Activated CD4-positive, alpha-beta T cell treated with anti-CD3 and anti-CD28 coated beads, Interleukin-2, amount 50 U/mL, for 4 hours (primary cell): ENCODE data around the gene DHCR7.

Experiments used
- DNase-seq, 2 experiments: peaks; one replicate each; pipeline ENCODE4 v3.0.0-alpha.2; 2020

The DHCR7 gene

DNA sequence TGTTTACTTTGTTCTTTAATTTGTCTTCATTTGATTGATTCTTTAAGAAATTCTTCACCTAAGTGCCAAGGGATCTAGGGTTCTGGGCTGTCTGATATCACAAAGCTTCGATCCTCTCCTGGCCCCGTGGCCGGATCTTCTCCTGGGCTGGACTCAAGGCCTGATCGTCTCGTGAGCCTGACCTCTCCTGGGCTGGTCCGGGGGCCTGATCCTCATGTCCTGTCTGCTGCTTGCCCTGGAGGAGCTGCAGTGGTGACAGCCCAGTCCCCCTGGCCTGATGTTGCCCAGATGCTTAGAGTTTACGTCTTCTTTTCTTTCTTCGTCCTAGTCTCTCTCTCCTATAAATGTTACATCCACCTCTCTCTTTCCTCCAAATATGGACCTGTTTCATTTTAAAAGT is 8.1 kb upstream of the DHCR7 start:
- DNase-seq = no peak

DNA sequence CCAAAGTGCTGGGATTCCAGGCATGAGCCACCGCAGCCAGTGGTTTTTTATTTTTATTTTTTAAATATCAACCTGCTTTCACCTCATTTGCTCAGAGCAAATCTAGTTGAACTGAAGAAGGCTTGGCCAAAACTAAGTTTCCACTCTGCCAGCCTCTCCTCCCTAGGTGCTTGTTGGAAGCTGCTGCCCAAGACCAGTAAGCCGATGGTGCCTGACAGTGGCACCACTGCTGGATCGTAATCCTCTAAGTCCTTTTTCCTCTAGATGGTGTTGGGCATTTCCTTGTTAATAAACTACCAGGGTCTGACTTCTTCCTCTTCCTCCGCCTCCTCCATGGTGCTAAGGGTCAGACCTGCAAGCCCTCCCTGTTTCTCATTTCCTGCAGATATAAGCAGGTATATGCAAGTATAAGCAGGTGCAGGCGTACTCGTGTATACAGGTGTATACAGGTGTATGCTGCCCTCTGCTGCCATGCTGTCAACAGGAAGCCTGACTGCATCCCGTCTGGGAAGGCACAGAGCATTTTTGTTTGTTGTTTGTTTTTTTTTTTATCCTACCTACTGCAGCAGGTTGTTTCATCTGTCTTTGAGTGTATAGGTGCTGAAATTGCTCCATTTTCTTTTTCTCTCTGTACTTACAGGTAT is 6.4 kb upstream of the DHCR7 start:
- DNase-seq = peak; percentile 32 to 43

- DNase-seq = no peak
These were observed 5.7 kb upstream of the DHCR7 start for GRCh38 chr11:71453918-71454304.

DNA sequence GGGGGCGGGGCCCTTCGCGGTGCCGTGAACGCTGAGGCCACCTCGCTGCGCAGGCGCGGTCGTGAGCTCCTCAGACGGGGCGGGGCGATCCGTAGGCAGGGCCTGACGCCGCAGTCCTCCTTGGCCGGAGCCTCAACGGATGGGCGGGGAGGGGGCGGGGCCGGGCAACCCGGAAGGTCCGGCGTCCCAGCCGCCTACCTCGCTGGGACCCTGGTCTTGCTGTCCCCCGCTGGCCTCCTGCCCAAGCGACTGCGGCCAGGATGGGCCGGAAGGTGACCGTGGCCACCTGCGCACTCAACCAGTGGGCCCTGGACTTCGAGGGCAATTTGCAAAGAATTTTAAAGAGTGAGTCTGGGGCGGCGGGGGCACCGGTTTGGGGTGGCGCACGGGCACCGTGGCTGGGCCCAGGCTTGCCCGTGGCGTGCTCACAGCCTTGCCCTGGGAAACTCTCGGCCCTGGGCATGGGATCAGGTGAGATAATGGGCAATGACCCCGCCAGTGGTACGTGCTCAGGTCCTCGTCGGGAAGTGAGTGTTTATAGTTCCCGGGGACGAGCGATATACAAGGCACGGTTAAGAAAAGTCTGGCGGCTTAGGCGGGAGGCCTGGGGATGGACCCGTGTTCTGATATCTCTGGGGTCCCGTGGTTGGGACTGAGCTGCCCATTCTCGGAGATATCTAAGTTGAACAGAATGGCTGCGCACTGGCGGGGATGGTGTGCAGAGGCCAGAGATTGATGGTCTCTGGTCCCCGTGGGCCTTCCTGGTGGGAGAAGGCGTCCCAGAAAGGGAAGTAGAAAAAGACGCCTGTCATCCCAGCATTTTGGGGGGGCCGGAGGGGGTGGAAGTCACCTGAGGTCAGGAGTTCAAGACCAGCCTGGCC is 5.1 kb upstream of the DHCR7 start, which contains the start of gene NADSYN1:
Gene NADSYN1 (plus strand): TSS at position 167 of the 881 bp plus-strand sequence. CDS start 94 bp downstream, at position 261.
- DNase-seq = peak; percentile 92 to 93

GRCh38 chr11:71452199-71453036 is 4.2 kb upstream of the DHCR7 start:
- DNase-seq = peak; percentile 22 to 36

DNA sequence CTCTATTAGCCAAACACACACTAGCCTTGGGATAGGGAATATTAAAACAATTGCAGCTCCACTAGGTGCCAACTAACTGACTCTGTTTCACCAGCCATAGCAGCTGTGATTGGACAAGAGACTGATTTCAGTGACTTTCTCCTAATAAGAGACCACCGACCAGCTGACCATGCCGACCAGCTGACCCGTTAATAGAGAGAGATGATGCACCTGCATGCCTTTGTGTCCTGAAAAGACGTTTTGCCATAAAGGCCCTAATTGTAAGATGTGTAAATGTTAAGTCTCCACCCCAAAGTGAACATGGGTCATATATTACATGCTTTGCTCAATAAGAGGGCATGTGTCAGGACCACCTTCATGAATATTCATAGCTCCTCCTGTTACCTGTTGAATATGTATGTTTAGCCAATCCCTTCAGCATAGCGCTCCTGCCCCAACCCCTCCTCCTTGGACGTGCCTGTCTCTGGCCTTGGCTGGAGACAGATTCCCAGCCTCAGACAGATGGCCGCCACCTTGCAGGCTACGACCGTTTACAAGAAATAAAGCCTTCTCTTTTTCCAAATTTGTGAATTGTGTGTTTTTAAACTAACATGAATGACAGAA is 3.5 kb upstream of the DHCR7 start:
- no peak for DNase-seq

GRCh38 chr11:71450939-71451338 is 2.7 kb upstream of the DHCR7 start:
- DNase-seq = no peak

DNA sequence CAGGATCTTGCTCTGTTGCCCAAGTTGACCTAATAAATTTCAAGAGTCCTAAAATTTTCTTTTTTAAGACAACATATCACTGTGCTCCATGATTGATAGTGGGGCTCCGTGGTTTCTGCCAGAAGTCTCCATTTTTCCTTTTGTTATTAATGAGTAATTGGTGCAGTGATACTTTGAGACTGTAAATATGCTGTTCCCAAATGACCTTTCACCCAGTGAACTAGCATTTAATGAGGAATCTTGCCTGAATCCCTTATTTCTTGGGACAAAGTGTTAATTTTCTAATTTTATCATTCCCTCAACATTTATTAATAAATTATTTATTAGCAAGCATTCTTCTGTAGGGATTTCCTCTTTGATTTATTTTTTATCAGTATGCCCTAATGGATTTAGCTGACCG is 2.3 kb upstream of the DHCR7 start:
- no peak for DNase-seq

GRCh38 chr11:71449596-71449995 is 1.4 kb upstream of the DHCR7 start:
- DNase-seq = no peak

DNA sequence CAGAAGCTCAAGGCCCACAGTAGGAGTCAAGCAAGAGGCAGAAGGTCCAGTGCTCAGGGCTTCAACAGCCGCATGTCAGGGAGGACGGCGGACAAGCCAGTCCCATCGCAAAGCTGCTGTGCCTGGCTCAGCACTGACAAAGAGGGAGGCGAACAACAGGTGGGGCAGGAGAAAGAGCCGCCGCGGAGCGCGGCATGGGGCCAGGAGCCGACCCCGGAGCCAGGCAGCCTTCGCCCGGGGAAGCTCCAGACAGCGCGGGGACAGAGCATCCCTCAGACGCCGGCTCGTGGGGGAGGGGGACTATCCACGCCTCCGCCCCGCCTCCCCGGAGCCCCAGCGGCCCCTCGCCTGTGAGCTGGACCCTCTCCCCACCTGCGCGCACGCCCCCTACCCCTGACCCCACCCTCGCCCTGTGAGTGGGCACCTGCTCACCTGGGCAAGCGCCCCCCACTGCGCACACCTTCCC is 369 bp downstream of the DHCR7 start:
- peak in 1 of 2 experiments; percentile 27 for DNase-seq

- DNase-seq = no peak
These were observed 1.1 kb downstream of the DHCR7 start for GRCh38 chr11:71446942-71447688.

GRCh38 chr11:71446150-71446549 is 2.0 kb downstream of the DHCR7 start:
- DNase-seq = no peak

DNA sequence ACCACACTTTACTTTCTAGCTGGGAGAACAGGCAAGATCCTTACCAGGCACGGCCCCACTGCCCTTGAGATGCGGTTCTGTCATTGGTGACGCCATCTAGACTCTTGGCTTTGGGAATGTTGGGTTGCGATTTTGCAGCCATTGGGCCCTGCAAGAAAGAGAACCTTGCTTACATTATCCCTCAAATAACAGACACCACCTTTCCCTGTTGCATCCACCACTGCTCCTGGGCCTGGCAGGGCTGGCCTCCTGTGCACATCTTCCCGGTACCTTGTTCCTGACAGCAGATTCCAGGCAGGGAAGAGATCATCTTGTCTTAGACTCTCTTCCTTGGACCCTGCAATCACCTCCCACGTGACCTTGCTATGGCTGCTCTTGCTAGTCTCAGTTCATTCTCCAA is 3.4 kb downstream of the DHCR7 start:
- no peak for DNase-seq

- DNase-seq = no peak
These were observed 4.3 kb downstream of the DHCR7 start for GRCh38 chr11:71443736-71444445.

DNA sequence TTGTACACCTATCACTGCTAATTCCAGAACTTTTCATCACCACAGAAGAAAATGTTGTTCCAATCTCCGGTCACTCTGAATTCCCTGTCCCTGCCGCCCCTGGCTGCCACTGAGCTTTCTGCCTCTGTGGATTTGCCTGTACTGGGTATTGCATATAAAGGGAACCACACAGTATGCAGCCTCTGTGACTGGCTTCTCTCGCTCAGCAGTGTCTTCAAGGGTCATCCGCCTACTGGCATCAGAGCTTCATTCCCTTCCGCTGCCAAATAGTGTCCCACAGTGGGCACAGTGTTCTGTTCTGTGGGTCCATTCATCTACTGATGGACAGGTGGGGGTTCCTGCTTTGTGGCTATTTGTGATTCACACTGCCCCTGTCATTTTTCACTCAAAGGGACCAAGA is 5.3 kb downstream of the DHCR7 start:
- DNase-seq = no peak

GRCh38 chr11:71442123-71442522 is 6.1 kb downstream of the DHCR7 start:
- no peak for DNase-seq

GRCh38 chr11:71441251-71441650 is 6.9 kb downstream of the DHCR7 start:
- DNase-seq = no peak

DNA sequence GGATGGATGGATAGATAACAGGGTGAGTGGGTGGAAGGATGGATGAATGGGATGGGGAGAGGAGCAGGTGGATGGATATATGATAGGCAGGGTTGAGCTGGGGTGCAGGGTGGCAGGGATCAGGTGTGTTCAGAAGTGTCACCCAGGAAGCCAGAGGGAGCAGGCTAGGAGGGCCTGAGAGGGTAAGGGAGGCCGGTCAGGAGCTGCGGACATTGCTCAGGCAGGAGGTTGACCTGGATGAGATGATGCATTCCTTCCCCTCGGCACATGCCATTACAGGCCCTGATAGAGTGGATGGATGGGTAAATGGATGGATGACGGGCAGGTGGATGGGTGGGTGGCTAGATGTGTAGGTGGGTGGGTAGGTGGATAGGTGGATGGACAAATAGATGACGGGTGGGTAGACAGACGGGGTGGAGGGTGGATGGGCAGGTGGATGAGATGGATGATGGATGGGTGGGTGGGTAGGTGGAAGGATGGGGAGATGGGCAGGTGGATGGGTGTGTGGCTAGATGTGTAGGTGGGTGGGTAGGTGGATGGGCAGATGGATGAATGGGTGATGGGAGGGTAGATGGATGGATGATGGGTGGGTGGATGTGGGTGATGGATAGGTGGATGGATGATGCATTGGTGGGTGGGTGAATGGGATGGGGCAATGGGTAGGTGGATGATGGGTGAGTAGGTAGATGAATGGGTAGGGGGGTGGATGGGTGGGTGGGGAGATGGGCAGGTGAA is 8.0 kb downstream of the DHCR7 start:
- DNase-seq = no peak

DNA sequence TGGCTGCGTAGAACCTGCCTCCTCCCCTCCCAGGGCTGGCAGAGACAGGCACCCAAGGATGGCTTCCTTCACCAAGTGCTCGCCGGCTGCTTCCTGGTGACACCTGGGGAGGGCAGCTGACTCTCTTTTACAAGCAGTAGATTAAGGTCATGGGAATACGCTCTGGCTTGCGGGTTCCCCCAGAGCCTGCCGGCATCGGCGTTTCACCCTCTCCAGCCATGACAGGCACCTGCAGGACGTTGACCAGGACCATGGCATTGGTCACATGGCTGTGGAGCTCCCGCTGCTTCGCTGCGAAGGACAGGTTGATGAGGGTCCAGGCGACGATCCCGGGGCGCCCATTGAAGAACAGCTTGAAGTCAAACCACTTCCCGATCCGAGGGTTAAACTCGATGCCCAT is 9.5 kb downstream of the DHCR7 start:
- no peak for DNase-seq

GRCh38 chr11:71437879-71438278 is 10.3 kb downstream of the DHCR7 start:
- DNase-seq = no peak

GRCh38 chr11:71437399-71437798 is 10.8 kb downstream of the DHCR7 start:
- DNase-seq = no peak
